Activated CD4-positive, alpha-beta T cell treated with anti-CD3 and anti-CD28 coated beads, Interleukin-2, amount 50 U/mL, for 1 hour (primary cell): ENCODE data around the gene NEU4.
"Not testable (repeated sequence)": the region's sequence is repeated elsewhere in the genome, so short reads cannot be mapped to it uniquely, and the experiment has no call there.

Experiments
- DNase-seq: peaks from one replicate; pipeline ENCODE4 v3.0.0-alpha.2; 2020

NEU4 gene

GRCh38 chr2:241775223-241776177, 33.5 kb upstream of the NEU4 start:
- no peak for DNase-seq

GRCh38 chr2:241776336-241777169, 32.4 kb upstream of the NEU4 start, which contains the start of gene GAL3ST2:
Gene GAL3ST2 (plus strand): TSS chr2:241776822. CDS start chr2:241776956, 134 bp downstream.
- DNase-seq = no peak

- no peak for DNase-seq
Measured at GRCh38 chr2:241777170-241777685, 31.8 kb upstream of the NEU4 start.

- DNase-seq = no peak
Measured at GRCh38 chr2:241777686-241778627, 31.0 kb upstream of the NEU4 start.

- no peak for DNase-seq
Measured at GRCh38 chr2:241780939-241781569, 27.9 kb upstream of the NEU4 start.

- not testable (repeated sequence) for DNase-seq
Measured at GRCh38 chr2:241782053-241782452, 26.9 kb upstream of the NEU4 start.

- no peak for DNase-seq
Measured at GRCh38 chr2:241788135-241788534, 20.9 kb upstream of the NEU4 start.

- no peak for DNase-seq
Measured at GRCh38 chr2:241788572-241788971, 20.4 kb upstream of the NEU4 start.

- DNase-seq = not testable (repeated sequence)
Measured at GRCh38 chr2:241791385-241791784, 17.6 kb upstream of the NEU4 start.

GRCh38 chr2:241793385-241793784, 15.6 kb upstream of the NEU4 start:
- DNase-seq = no peak

GRCh38 chr2:241794250-241794823, 14.7 kb upstream of the NEU4 start:
- DNase-seq = peak; percentile 0

- DNase-seq = no peak
Measured at GRCh38 chr2:241795021-241795999, 13.7 kb upstream of the NEU4 start.

GRCh38 chr2:241796209-241796608, 12.8 kb upstream of the NEU4 start:
- no peak for DNase-seq

- no peak for DNase-seq
Measured at GRCh38 chr2:241796610-241797138, 12.3 kb upstream of the NEU4 start.

GRCh38 chr2:241797441-241798080, 11.4 kb upstream of the NEU4 start:
- no peak for DNase-seq

- DNase-seq = no peak
Measured at GRCh38 chr2:241798081-241798630, 10.8 kb upstream of the NEU4 start.

- DNase-seq = no peak
Measured at GRCh38 chr2:241798631-241799521, 10.1 kb upstream of the NEU4 start.
